K562 (cell line): ENCODE measurements around the gene PPM1M. TPM values are rescaled to one million over a fixed set of nuclear protein-coding genes. Genes with fewer than 3 reads are reported as not detected.

Experiments
- DDX20 ChIP-seq: fragments of 450-650 bp; IDR thresholded peaks from 2 replicates; pipeline ENCODE4 v1.6.1; 2016; ENCODE audit warnings: missing genetic modification characterization, low read depth, mild to moderate bottlenecking, missing compliant biosample characterization, moderate library complexity
- ELF1 ChIP-seq: fragments of 200-800 bp; sonication (Bioruptor generic); IDR thresholded peaks from 2 replicates; pipeline ENCODE4 v1.6.1; 2016; ENCODE audit warnings: missing genetic modification characterization, missing compliant biosample characterization
- ELK1 ChIP-seq: sonication (generic); formaldehyde crosslinking; IDR thresholded peaks from 2 replicates; pipeline ENCODE4 v1.8.1; 2022; ENCODE audit warnings: missing genetic modification reagents
- KAT7 ChIP-seq: sonication (generic); formaldehyde crosslinking; IDR thresholded peaks from 2 replicates; pipeline ENCODE4 v1.8.0; 2022; ENCODE audit warnings: missing genetic modification reagents, mild to moderate bottlenecking, borderline replicate concordance
- KLF10 ChIP-seq: fragments of 250-450 bp; sonication (Bioruptor Pico); IDR thresholded peaks from 2 replicates; pipeline ENCODE4 v1.6.1; 2021; ENCODE audit warnings: matching md5 sums
- MBD1 ChIP-seq: fragments of 250-450 bp; sonication (Bioruptor Pico); IDR thresholded peaks from 2 replicates; pipeline ENCODE4 v1.8.0; 2022; ENCODE audit warnings: inconsistent platforms
- MEIS2 ChIP-seq: fragments of 450-650 bp; IDR thresholded peaks from 2 replicates; pipeline ENCODE4 v1.6.1; 2014; ENCODE audit warnings: mild to moderate bottlenecking; ENCODE audit not compliant: partially characterized antibody
- NR3C1 ChIP-seq: sonication (generic); formaldehyde crosslinking; IDR thresholded peaks from 2 replicates; pipeline ENCODE4 v1.8.1; 2022; ENCODE audit warnings: missing genetic modification reagents
- PKNOX1 ChIP-seq: fragments of 450-650 bp; IDR thresholded peaks from 2 replicates; pipeline ENCODE4 v1.6.1; 2016
- PRMT5 ChIP-seq: sonication (generic); formaldehyde crosslinking; IDR thresholded peaks from 2 replicates; pipeline ENCODE4 v1.5.0; 2020; ENCODE audit warnings: missing genetic modification reagents
- SAFB ChIP-seq: fragments of 200-400 bp; formaldehyde crosslinking; IDR thresholded peaks from 2 replicates; pipeline ENCODE4 v1.6.1; 2017; ENCODE audit warnings: low read depth, low read length, borderline replicate concordance
- SUPT5H ChIP-seq: fragments of 450-650 bp; IDR thresholded peaks from 2 replicates; pipeline ENCODE4 v1.6.1; 2016
- ZNF184 ChIP-seq: sonication (generic); formaldehyde crosslinking; IDR thresholded peaks from 2 replicates; pipeline ENCODE4 v1.5.0; 2020; ENCODE audit warnings: missing genetic modification reagents
- ZNF398 ChIP-seq: fragments of 250-450 bp; sonication (Bioruptor Pico); IDR thresholded peaks from 2 replicates; pipeline ENCODE4 v1.8.0; 2021; ENCODE audit warnings: moderate library complexity, mild to moderate bottlenecking, inconsistent platforms
- ZNF780A ChIP-seq: fragments of 250-450 bp; sonication (Bioruptor Pico); IDR thresholded peaks from 2 replicates; pipeline ENCODE4 v1.5.0; 2021; ENCODE audit warnings: mild to moderate bottlenecking
- polyA plus RNA-seq, 8 experiments: library from polyadenylated mRNA; depleted of rRNA in 4 of 8; stranded (reverse) in 5 of 8; unstranded in 3 of 8; fragments of >200 nt; fragmentation: Nextera tagmentation in 2 of 8; fragmentation: Illumina TruSeq in 1 of 8; extraction: Ambion mirVana in 2 of 8; extraction: Trizol in 1 of 8; gene quantifications; 2 replicates each; pipeline versions ENCODE4 v1.2.1 to v1.2.3, GENCODE V29; 2011 to 2014; ENCODE audit warnings: inconsistent platforms in 1 of 8, missing spikeins in 1 of 8
- total RNA-seq, 7 experiments: library from RNA; depleted of rRNA in 6 of 7; stranded (reverse); fragments of >200 nt in 6 of 7; fragmentation: Illumina TruSeq in 2 of 7; extraction: Trizol in 2 of 7; gene quantifications; 2 replicates each; pipeline versions ENCODE4 v1.2.1 to v1.2.3, GENCODE V29; 2011 to 2021; ENCODE audit warnings: low replicate concordance in 1 of 7
- TF ChIP-seq, protein P1 (sequence below): fragments of 450-650 bp; formaldehyde crosslinking; IDR thresholded peaks from 2 replicates; pipeline ENCODE4 v1.4.0; 2020; ENCODE audit warnings: mild to moderate bottlenecking, moderate library complexity
- TF ChIP-seq, protein P2 (sequence below), 2 experiments: fragments of 450-650 bp in 1 of 2; sonication (generic) in 1 of 2; formaldehyde crosslinking; conservative IDR thresholded peaks; 2 replicates each; pipeline versions ENCODE4 v1.4.0 to v1.8.1; 2020 to 2022; ENCODE audit warnings: mild to moderate bottlenecking in 1 of 2, missing genetic modification reagents in 1 of 2
- TF ChIP-seq, protein P3 (sequence below): sonication (generic); formaldehyde crosslinking; IDR thresholded peaks from 2 replicates; pipeline ENCODE4 v1.4.0; 2020; ENCODE audit warnings: mild to moderate bottlenecking, missing genetic modification reagents
- TF ChIP-seq, protein P4 (sequence below): sonication (generic); formaldehyde crosslinking; IDR thresholded peaks from 2 replicates; pipeline ENCODE4 v1.8.0; 2022; ENCODE audit warnings: mild to moderate bottlenecking, missing genetic modification reagents

The PPM1M gene
- total and polyA plus RNA-seq, 9 of the 15 experiments (the other 6 are each of a cell fraction or from before 2014, with no cell fraction given): 1.4 to 9.2 (median 4.4) TPM

DNA sequence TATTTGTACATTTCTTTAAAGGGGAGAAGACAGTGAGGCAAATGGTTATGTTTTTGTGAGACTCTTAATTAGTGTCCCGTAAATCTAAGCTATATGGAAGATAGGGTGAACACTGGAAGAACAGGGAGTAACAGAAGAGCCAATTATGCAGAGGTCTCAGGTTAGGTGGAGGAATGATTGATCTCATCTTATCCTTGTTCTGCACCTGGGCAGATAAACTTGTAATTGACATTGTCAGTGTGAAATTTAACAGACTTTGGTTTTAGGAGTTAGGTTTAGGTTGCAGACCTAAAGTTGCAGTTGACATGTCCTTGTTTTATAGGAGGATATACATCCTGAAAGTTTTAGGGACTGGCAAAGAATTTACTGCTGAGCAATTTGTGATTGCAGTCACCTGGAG lies 3.5 kb upstream of the PPM1M start (continued):
- TF ChIP-seq, protein P1, sequence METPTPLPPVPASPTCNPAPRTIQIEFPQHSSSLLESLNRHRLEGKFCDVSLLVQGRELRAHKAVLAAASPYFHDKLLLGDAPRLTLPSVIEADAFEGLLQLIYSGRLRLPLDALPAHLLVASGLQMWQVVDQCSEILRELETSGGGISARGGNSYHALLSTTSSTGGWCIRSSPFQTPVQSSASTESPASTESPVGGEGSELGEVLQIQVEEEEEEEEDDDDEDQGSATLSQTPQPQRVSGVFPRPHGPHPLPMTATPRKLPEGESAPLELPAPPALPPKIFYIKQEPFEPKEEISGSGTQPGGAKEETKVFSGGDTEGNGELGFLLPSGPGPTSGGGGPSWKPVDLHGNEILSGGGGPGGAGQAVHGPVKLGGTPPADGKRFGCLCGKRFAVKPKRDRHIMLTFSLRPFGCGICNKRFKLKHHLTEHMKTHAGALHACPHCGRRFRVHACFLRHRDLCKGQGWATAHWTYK (CRISPR knock-in tag): no peak
- no peak for TF ChIP-seq ZNF780A (CRISPR knock-in tag)
- TF ChIP-seq, protein P2, sequence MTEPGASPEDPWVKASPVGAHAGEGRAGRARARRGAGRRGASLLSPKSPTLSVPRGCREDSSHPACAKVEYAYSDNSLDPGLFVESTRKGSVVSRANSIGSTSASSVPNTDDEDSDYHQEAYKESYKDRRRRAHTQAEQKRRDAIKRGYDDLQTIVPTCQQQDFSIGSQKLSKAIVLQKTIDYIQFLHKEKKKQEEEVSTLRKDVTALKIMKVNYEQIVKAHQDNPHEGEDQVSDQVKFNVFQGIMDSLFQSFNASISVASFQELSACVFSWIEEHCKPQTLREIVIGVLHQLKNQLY (CRISPR knock-in tag; conservative IDR thresholded peaks at IDR 0.05): no peak
- no peak for TF ChIP-seq KLF10 (CRISPR knock-in tag)
- no peak for TF ChIP-seq SAFB
- TF ChIP-seq PRMT5 (CRISPR knock-in tag): no peak
- TF ChIP-seq NR3C1: no peak
- no peak for TF ChIP-seq DDX20 (tag)
- peak; percentile 72 for TF ChIP-seq MEIS2
- no peak for TF ChIP-seq MBD1 (CRISPR knock-in tag)
- TF ChIP-seq ZNF398 (CRISPR knock-in tag): no peak
- TF ChIP-seq, protein P3, sequence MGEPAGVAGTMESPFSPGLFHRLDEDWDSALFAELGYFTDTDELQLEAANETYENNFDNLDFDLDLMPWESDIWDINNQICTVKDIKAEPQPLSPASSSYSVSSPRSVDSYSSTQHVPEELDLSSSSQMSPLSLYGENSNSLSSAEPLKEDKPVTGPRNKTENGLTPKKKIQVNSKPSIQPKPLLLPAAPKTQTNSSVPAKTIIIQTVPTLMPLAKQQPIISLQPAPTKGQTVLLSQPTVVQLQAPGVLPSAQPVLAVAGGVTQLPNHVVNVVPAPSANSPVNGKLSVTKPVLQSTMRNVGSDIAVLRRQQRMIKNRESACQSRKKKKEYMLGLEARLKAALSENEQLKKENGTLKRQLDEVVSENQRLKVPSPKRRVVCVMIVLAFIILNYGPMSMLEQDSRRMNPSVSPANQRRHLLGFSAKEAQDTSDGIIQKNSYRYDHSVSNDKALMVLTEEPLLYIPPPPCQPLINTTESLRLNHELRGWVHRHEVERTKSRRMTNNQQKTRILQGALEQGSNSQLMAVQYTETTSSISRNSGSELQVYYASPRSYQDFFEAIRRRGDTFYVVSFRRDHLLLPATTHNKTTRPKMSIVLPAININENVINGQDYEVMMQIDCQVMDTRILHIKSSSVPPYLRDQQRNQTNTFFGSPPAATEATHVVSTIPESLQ (CRISPR knock-in tag): no peak
- TF ChIP-seq ELF1 (tag): no peak
- TF ChIP-seq PKNOX1: peak; percentile 62
- TF ChIP-seq, protein P4, sequence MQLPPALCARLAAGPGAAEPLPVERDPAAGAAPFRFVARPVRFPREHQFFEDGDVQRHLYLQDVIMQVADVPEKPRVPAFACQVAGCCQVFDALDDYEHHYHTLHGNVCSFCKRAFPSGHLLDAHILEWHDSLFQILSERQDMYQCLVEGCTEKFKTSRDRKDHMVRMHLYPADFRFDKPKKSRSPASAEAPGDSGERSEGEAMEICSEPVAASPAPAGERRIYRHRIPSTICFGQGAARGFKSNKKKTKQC (CRISPR knock-in tag): no peak
- TF ChIP-seq ZNF184 (CRISPR knock-in tag): no peak
- TF ChIP-seq KAT7 (CRISPR knock-in tag): no peak
- TF ChIP-seq ELK1 (CRISPR knock-in tag): no peak
- TF ChIP-seq SUPT5H: no peak
